ENCODE data around the gene TRAF7.

Gene TRAF7

DNA sequence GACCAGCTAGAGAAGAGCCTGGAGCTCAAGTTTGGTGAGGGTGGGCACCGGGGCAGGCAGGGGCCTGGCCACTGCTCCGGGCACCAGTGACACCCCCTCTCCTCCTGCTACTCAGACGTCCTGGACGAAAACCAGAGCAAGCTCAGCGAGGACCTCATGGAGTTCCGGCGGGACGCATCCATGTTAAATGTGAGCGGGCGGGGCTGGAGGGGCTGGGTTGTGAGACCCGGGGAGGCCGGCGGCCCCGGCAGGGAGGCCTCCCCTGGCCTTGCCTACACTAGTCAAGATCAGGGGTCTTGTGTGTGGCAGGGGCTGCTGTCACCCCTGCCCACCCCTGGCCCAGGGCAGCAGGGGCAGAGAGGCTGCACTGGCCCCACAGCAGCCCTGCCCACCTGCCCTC lies 17.8 kb downstream of the TRAF7 start:
- TF ChIP-seq, protein P1, sequence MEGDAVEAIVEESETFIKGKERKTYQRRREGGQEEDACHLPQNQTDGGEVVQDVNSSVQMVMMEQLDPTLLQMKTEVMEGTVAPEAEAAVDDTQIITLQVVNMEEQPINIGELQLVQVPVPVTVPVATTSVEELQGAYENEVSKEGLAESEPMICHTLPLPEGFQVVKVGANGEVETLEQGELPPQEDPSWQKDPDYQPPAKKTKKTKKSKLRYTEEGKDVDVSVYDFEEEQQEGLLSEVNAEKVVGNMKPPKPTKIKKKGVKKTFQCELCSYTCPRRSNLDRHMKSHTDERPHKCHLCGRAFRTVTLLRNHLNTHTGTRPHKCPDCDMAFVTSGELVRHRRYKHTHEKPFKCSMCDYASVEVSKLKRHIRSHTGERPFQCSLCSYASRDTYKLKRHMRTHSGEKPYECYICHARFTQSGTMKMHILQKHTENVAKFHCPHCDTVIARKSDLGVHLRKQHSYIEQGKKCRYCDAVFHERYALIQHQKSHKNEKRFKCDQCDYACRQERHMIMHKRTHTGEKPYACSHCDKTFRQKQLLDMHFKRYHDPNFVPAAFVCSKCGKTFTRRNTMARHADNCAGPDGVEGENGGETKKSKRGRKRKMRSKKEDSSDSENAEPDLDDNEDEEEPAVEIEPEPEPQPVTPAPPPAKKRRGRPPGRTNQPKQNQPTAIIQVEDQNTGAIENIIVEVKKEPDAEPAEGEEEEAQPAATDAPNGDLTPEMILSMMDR (IDR thresholded peaks at IDR 0.05; ENCODE audit: low read depth, low read length) = no peak
- no peak overlapping the region for H3K4me3 ChIP-seq (ENCODE audit: low read depth, low read length)

DNA sequence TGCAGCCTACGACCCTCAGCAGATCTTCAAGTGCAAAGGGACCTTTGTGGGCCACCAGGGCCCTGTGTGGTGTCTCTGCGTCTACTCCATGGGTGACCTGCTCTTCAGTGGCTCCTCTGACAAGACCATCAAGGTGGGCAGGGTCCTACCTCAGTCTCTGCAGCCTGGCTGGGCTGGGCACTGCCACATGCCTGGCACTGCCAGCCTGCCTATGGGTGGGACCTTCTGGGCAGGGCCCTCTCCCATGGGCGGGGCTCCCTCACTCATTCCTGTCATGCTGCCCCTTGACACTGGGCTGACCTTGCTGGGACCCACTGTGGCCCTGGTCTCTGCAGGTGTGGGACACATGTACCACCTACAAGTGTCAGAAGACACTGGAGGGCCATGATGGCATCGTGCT lies 18.3 kb downstream of the TRAF7 start:
- H3K4me3 ChIP-seq (ENCODE audit: low read depth, low read length) = no peak overlapping the region
- TF ChIP-seq, protein P1 (IDR thresholded peaks at IDR 0.05; ENCODE audit: low read depth, low read length) = no peak

DNA sequence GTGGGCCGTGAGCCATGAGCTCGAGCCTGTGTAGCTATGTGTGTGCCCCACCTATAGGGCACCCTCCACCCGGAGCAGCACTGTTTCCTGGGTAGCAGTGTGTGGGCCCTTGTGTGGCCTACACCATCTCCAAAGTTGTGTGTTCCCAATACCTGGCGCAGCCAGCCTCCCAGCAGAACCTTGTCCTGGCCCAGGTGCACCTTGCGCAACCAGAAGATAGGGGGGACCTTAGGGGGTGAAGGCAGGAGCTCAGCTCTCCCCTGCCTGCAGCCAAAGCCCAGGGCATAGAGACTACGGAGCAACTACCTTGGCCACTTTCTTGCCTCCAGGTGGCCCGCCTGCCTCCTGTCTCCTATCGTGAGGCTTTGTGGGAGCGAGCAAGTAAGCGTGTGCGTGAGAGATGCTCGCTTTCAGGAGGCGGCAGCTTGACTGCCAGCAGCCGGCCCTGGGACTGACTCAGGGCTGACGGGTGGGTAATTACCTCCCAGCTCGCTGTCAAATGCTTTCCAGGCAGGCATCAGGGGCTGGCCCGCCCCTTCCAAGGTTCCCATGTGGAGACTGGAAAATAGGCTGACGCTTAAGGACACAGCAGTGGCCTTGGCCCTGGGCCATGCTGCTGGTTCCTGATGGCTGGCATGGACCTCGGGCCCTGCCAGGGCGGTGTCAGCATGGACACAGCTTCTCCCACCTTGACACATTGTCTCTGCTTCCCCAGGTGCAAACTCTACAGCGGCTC lies 19.0 kb downstream of the TRAF7 start:
- no peak overlapping the region for H3K4me3 ChIP-seq (ENCODE audit: low read depth, low read length)
- TF ChIP-seq, protein P1 (IDR thresholded peaks at IDR 0.05; ENCODE audit: low read depth, low read length) = no peak

GRCh38 chr16:2175454-2175853 lies 19.9 kb downstream of the TRAF7 start:
- TF ChIP-seq, protein P1 (IDR thresholded peaks at IDR 0.05; ENCODE audit: low read depth, low read length) = no peak
- no peak overlapping the region for H3K4me3 ChIP-seq (ENCODE audit: low read depth, low read length)

GRCh38 chr16:2176047-2176446 lies 20.5 kb downstream of the TRAF7 start:
- TF ChIP-seq, protein P1 (IDR thresholded peaks at IDR 0.05; ENCODE audit: low read depth, low read length) = no peak
- H3K4me3 ChIP-seq (ENCODE audit: low read depth, low read length) = no peak overlapping the region

- no peak overlapping the region for H3K4me3 ChIP-seq (ENCODE audit: low read depth, low read length)
- TF ChIP-seq, protein P1 (IDR thresholded peaks at IDR 0.05; ENCODE audit: low read depth, low read length) = no peak
Measured at GRCh38 chr16:2177101-2177500, 21.5 kb downstream of the TRAF7 start.

DNA sequence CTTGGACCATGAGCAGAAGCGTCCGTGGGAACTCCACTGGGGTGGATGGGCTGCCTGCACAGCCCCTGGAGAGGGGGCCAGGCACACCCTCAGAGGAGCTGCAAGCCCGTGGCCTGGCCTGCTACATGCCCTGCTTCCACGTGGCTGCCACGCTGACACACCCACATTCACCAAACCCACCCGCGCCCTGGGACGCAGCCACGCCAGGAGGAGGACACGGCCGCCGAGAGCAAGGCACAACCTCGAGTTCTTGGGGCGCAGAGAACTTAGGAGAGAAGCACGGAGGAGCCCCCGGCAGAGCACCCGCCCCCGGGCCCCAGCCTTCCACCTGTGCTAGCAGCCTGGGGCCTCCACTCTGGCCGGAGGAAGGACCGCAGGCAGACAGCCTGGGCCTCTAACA lies 22.0 kb downstream of the TRAF7 start:
- TF ChIP-seq, protein P1 (IDR thresholded peaks at IDR 0.05; ENCODE audit: low read depth, low read length) = no peak
- no peak overlapping the region for H3K4me3 ChIP-seq (ENCODE audit: low read depth, low read length)

Measured in WI38 (cell line).